ENCODE data around the gene MAP4K5.
A peak's percentile ranks its signal among the peaks of the same experiment; 100 is the strongest.
"Not testable (repeated sequence)": the region's sequence is repeated elsewhere in the genome, so short reads cannot be mapped to it uniquely, and the experiment has no call there.

The MAP4K5 gene

DNA sequence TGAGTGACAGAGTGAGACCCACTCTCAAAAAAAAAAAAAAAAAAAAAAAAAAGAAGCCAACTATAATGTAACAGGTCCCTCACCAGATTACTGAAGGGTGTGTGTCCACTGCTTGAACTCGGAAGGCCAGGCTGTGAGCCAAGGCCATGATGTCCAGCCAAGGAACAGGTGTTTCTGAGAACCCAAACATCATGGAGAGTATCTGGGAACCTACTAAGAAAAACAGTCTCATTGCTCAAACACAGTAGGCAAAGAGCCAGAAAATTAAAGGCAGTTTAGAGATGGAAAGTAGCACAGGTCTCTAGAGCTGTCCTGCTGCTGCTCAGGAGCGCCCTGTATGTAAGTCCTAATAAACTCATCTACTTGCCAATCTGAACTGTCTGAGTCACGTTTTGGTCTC is 12.5 kb upstream of the MAP4K5 start:
- H3K36me3 ChIP-seq (ENCODE audit: insufficient read depth, low read length) = no peaks in the 10 kb centered on the region
- H3K27me3 ChIP-seq (ENCODE audit: insufficient read depth, low read length) = no peaks in the 10 kb centered on the region
- H3K4me3 ChIP-seq (ENCODE audit: low read length) = no peak overlapping the region
- no peak overlapping the region for H2AFZ ChIP-seq (ENCODE audit: low read depth, low read length)
- peaks cover 4% of the 10 kb centered on the region for H3K9me3 ChIP-seq (ENCODE audit: low read length)
- H3K4me1 ChIP-seq (ENCODE audit: insufficient read depth, low read length) = no peaks in the 10 kb centered on the region

DNA sequence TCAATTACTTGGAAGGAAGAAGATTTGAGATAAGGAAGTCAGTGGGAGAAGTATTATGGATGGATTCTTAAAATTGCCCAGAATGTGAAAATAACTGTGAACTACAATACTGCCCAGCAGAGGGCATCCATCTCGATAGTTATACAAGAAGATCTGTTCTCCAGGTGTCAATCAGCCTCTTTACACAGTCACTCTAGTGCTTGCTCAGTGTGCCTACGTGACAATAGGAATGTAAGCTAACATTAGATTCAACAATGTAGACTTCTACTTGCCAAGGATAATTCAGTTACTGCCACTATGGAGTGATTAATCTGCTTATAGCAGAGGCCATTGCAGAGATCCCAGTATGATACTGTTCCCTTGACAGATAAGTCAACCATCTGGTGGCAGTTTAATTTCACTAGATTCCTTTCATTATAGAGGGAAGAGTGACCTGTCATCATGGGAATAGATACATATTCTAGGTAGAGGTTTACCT is 10.6 kb upstream of the MAP4K5 start:
- Histone ChIP-seq H3K27me3 (ENCODE audit: insufficient read depth, low read length) (no peaks in the 10 kb centered on the region), H3K36me3 (ENCODE audit: insufficient read depth, low read length) (no peaks in the 10 kb centered on the region), H3K4me1 (ENCODE audit: insufficient read depth, low read length) (no peaks in the 10 kb centered on the region), H3K4me3 (ENCODE audit: low read length) (no peak overlapping the region), H2AFZ (ENCODE audit: low read depth, low read length) (no peak overlapping the region), H3K9me3 (ENCODE audit: low read length) (no peaks in the 10 kb centered on the region)

DNA sequence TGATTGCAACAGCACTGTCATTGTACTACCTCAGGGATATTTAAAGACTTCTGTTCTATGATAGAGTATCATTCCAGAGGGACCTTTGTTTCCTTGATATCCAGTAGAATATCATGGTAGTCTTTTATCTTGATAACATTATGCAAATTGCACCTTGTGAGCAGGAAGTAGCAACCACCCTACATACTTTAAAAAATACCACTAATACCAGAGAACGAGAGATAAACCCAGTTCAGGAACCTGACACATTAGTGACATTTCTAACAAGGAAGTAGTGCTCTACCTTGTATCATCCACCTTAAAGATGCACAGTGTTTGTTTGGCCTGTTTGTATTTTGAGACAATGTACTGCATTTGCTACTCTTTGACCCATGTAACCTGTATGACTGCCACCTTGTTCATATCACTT is 8.8 kb upstream of the MAP4K5 start:
- no peaks in the 10 kb centered on the region for H3K36me3 ChIP-seq (ENCODE audit: insufficient read depth, low read length)
- no peaks in the 10 kb centered on the region for H3K27me3 ChIP-seq (ENCODE audit: insufficient read depth, low read length)
- H3K4me3 ChIP-seq (ENCODE audit: low read length) = no peak overlapping the region
- no peaks in the 10 kb centered on the region for H3K4me1 ChIP-seq (ENCODE audit: insufficient read depth, low read length)
- no peak overlapping the region for H2AFZ ChIP-seq (ENCODE audit: low read depth, low read length)
- H3K9me3 ChIP-seq (ENCODE audit: low read length) = peaks cover 5% of the 10 kb centered on the region

DNA sequence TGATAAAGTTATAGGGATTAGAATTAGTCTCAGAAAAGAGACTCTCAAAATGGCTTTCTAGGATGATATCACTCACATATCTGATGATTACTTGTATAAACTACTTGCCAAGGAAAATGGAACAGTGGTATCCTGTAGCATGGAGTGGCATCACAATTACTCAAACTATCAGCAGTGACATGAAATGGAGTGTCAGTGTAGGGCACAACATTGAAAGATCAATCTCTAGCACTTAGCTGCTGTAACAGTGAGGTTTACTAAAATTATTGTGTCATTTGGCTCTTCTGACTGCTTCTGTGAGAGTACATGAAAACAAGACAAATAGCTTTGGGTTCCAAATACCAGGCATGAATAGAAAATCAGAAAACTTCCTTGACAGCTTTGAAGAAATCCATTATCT is 6.7 kb upstream of the MAP4K5 start:
- H3K4me3 ChIP-seq (ENCODE audit: low read length) = no peak overlapping the region
- no peaks in the 10 kb centered on the region for H3K36me3 ChIP-seq (ENCODE audit: insufficient read depth, low read length)
- H3K9me3 ChIP-seq (ENCODE audit: low read length) = peaks cover 5% of the 10 kb centered on the region
- no peaks in the 10 kb centered on the region for H3K27me3 ChIP-seq (ENCODE audit: insufficient read depth, low read length)
- no peaks in the 10 kb centered on the region for H3K4me1 ChIP-seq (ENCODE audit: insufficient read depth, low read length)
- H2AFZ ChIP-seq (ENCODE audit: low read depth, low read length) = no peak overlapping the region

DNA sequence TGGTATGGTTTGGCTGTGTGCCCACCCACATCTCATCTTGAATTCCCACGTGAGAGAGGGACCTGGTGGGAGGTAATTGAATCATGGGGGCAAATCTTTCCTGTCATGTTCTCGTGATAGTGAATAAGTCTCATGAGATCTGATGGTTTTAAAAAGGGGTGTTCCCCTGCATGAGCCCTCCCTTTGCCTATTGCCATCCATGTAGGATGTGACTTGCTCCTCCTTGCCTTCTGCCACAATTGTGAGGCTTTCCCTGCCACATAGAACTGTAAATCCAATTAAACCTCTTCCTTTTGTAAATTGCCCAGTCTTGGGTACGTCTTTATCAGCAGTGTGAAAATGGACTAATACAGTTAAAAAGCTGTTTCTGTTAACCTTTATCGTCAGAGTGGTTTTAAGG is 5.7 kb upstream of the MAP4K5 start:
- not testable (repeated sequence) for H3K4me3 ChIP-seq (ENCODE audit: low read length); H3K27me3 ChIP-seq (ENCODE audit: insufficient read depth, low read length); H2AFZ ChIP-seq (ENCODE audit: low read depth, low read length); H3K36me3 ChIP-seq (ENCODE audit: insufficient read depth, low read length); H3K9me3 ChIP-seq (ENCODE audit: low read length); H3K4me1 ChIP-seq (ENCODE audit: insufficient read depth, low read length)

DNA sequence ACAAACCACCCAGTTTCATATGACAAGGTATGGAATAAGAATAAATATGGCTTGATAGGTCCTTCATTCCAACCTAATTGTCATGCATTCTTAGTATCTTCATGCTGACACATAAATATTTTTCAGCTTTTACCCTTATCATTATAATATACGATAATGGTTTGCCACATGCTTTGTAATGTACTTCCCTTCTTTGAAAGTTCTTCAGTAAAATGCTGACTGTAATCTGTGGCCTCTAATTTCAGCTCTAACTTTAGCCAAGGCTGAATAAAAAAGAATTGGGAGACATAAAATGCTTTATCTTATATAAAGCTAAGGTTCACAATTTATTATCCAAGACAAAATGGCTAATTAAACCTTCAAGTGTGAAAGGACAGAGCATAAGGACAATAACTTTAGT is 2.6 kb upstream of the MAP4K5 start:
- H3K27me3 ChIP-seq (ENCODE audit: insufficient read depth, low read length) = no peaks in the 10 kb centered on the region
- no peak overlapping the region for H3K4me3 ChIP-seq (ENCODE audit: low read length)
- peaks cover 13% of the 10 kb centered on the region for H3K4me1 ChIP-seq (ENCODE audit: insufficient read depth, low read length)
- no peaks in the 10 kb centered on the region for H3K36me3 ChIP-seq (ENCODE audit: insufficient read depth, low read length)
- H3K9me3 ChIP-seq (ENCODE audit: low read length) = peaks cover 5% of the 10 kb centered on the region
- H2AFZ ChIP-seq (ENCODE audit: low read depth, low read length) = no peak overlapping the region

DNA sequence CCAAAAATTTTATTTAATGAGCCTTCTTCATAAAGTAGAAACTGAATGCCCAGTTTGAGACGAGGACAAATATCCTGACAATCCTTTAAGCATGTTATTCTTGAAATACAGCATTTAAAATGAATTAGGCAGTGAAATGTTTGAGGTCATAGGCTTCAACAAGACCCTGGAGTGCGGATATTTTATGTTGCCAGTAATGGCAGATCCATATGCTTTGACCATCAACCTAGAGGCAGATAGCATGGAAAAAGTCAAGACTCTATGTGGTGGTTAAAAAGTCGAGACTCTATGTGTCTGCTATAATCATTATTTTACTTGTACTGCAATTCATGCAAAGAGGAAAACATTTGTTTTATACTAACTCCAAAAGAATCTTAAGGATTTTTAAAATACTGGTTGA is 2.0 kb upstream of the MAP4K5 start:
- H3K36me3 ChIP-seq (ENCODE audit: insufficient read depth, low read length) = peaks cover under 1% of the 10 kb centered on the region
- H3K9me3 ChIP-seq (ENCODE audit: low read length) = peaks cover 5% of the 10 kb centered on the region
- H2AFZ ChIP-seq (ENCODE audit: low read depth, low read length) = no peak overlapping the region
- H3K4me3 ChIP-seq (ENCODE audit: low read length) = no peak overlapping the region
- H3K4me1 ChIP-seq (ENCODE audit: insufficient read depth, low read length) = peaks cover 19% of the 10 kb centered on the region
- H3K27me3 ChIP-seq (ENCODE audit: insufficient read depth, low read length) = no peaks in the 10 kb centered on the region

DNA sequence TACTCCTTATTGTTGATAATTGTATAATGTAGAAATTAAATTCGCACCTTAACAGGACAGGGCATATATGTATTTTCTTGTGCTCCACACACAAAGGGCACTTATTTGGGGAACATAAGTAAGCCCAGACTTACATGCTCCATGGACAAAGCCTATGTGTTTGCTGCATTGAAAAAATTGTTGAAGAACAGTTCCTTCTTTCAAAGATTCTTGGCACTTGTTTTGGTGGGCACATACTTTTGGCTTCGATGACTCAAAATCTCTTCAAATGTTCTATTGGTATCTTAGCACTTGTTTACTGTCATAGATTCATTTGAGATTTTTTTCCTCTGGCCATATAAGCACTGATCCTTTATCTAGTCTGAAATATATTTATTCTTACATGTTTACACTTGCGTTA is 1.4 kb upstream of the MAP4K5 start:
- Histone ChIP-seq H3K27me3 (ENCODE audit: insufficient read depth, low read length) (no peaks in the 10 kb centered on the region), H3K36me3 (ENCODE audit: insufficient read depth, low read length) (peaks cover 6% of the 10 kb centered on the region), H3K4me1 (ENCODE audit: insufficient read depth, low read length) (peaks cover 24% of the 10 kb centered on the region), H3K9me3 (ENCODE audit: low read length) (peaks cover 5% of the 10 kb centered on the region), H3K4me3 (ENCODE audit: low read length) (no peak overlapping the region), H2AFZ (ENCODE audit: low read depth, low read length) (no peak overlapping the region)

DNA sequence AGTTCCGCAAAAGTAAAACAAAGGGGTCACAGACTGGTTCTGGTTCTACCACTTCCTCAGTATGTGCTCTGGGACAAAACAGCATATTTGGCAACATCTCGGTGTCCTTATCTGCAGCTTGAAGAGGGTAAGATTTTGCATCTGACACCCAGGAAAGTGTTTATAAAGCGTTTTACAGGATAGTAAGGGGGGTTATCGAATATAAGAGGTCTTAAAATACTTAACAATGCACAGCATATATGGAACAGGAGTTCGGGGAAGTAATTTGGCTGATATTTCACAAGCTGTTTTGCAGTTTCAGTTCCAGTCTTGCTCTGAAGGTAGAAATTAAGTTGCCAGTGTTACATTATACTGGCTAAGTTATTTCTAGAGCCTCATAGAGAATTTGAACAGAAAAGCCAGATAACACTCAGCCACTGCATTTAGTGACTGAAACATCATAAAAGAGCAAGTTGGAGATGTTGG is 904 bp upstream of the MAP4K5 start:
- Histone ChIP-seq H3K9me3 (ENCODE audit: low read length) (peaks cover 5% of the 10 kb centered on the region), H2AFZ (ENCODE audit: low read depth, low read length) (peak overlapping the region; percentile 83), H3K36me3 (ENCODE audit: insufficient read depth, low read length) (peaks cover 6% of the 10 kb centered on the region), H3K27me3 (ENCODE audit: insufficient read depth, low read length) (no peaks in the 10 kb centered on the region), H3K4me1 (ENCODE audit: insufficient read depth, low read length) (peaks cover 24% of the 10 kb centered on the region), H3K4me3 (ENCODE audit: low read length) (peak overlapping the region; percentile 98)

DNA sequence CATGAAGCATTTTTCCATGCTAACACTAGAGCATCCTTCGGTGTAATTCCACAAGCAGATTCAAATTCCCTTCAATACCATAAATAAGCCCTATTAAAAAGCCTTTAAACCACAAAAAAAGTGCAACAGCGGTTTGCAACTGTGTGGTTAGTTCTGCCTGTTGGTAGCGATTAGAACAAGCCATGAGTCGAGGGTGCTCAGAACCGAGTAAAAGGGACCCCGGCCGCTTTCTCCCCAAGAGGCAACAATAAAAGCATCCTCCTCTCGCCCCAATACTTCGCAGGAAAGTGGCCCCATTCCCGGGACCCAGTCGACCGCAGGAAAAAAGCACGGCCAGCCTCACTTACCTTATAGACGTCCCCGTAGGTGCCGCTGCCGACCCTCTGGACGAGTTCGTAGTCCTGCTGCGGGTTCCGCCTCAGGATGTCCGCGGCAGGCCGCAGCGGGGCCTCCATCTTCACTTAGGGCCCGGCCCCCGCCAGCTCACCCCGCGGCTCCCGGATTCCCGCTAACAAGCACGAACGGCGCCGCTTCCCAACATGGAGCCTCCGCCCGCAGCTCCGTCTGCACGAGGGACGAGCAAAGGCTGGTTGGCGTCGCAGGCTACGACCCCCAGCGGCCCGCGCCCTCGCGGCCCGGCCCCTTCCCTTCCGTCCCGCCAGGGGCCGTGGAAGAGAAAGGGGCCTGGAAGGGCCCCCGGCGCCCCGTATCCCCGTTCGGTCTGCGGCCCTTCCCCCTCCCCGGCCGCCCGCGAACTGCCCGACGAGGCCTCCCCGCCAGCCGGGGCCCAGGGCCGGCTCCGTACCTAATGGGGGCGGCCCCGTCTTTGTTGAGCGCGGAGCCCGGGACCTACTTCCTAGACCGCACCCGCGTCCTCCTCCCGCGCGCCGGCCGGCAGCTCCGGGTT is 521 bp downstream of the MAP4K5 start:
- Histone ChIP-seq H3K4me1 (ENCODE audit: insufficient read depth, low read length) (peaks cover 24% of the 10 kb centered on the region), H3K36me3 (ENCODE audit: insufficient read depth, low read length) (peaks cover 9% of the 10 kb centered on the region), H3K27me3 (ENCODE audit: insufficient read depth, low read length) (no peaks in the 10 kb centered on the region), H2AFZ (ENCODE audit: low read depth, low read length) (peak overlapping the region; percentile 83), H3K9me3 (ENCODE audit: low read length) (peaks cover under 1% of the 10 kb centered on the region), H3K4me3 (ENCODE audit: low read length) (peak overlapping the region; percentile 98)

DNA sequence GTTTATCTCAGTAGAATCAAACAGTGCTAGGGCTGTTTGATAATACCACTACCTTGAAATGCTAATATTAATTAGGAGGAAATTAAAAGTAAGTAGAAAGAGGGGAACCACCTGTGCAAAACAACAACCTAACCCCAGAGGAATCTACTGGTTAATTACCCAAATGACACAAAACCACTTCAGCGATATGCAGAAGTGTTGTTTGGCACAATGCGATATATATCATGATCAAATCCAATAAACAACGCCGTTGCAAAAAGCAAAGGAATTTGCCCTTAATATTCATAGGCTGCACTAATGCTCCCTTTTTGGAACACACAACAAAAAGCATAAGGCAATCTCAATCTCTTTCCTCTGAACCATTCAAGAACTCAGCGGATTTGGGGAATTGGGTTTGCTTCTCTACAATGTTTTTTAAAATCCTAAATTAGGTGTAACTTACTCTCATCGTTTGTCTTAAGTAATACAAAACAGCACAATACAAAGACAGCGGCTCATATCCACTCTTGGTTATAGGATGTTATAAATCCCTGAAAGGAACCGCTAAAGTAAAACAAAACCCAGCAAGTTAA is 1.5 kb downstream of the MAP4K5 start:
- H3K4me3 ChIP-seq (ENCODE audit: low read length) = peak overlapping the region; percentile 98
- no peaks in the 10 kb centered on the region for H3K9me3 ChIP-seq (ENCODE audit: low read length)
- H3K27me3 ChIP-seq (ENCODE audit: insufficient read depth, low read length) = no peaks in the 10 kb centered on the region
- peaks cover 14% of the 10 kb centered on the region for H3K36me3 ChIP-seq (ENCODE audit: insufficient read depth, low read length)
- H3K4me1 ChIP-seq (ENCODE audit: insufficient read depth, low read length) = peaks cover 24% of the 10 kb centered on the region
- no peak overlapping the region for H2AFZ ChIP-seq (ENCODE audit: low read depth, low read length)

DNA sequence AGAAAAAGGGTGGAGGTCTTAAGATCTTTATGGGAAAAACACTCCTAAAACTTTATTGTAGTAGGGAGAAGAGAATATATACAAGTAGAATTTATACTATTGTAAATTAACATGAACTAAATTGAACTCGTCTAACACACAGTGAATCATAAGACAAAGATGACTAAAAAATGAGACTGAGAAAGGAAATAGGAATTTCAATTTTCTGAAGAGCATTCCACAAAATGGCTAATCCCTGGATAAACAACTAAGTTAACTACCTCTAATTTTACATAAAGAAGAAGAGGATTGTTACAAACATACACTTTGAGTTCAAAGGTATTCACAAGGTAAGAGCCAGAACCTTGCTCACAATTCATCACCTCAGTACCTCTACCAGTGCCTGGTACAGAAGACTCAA is 2.0 kb downstream of the MAP4K5 start:
- no peaks in the 10 kb centered on the region for H3K27me3 ChIP-seq (ENCODE audit: insufficient read depth, low read length)
- H3K36me3 ChIP-seq (ENCODE audit: insufficient read depth, low read length) = peaks cover 14% of the 10 kb centered on the region
- no peak overlapping the region for H2AFZ ChIP-seq (ENCODE audit: low read depth, low read length)
- H3K9me3 ChIP-seq (ENCODE audit: low read length) = no peaks in the 10 kb centered on the region
- peaks cover 24% of the 10 kb centered on the region for H3K4me1 ChIP-seq (ENCODE audit: insufficient read depth, low read length)
- peak overlapping the region; percentile 98 for H3K4me3 ChIP-seq (ENCODE audit: low read length)

DNA sequence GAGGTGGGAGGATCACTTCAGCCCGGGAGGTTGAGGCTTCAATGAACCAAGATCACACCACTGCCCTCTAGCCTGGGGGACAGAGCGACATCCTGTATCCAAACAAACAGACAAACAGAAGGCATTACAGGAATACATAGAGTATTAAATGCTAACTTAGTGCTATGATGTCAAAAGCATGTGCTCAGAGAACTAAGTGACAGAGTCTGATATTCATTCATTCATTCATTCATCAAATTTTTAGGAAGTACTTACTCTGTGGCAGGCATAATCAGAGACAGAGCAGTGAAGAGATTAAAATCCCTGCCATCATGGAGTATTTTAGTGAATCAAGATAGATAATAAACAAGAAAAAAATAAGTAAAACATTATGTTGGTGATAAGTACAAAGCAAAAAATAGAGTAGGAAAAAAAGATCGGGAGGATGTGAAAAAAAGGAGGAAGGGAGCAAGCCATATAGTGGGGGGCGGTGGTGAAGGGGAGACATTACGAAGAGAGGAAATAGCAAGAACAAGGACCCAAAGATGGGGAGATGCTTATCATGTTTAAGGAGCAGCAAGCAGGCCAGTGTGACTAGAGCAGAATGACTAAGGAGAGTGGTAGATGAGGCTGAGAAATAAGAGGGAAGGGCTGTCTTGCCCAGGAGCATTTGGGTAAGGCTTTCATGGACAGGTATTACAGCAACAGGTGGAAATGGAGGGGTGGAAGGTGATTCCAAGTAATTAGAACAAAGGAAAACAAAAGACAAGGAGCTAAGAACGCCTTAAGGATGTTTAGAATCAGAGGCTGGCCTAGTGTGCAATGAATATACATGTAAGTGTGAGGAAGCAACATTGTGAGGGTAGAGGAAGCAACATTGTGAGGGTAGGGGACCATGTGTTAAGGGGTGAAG is 2.8 kb downstream of the MAP4K5 start:
- H3K4me1 ChIP-seq (ENCODE audit: insufficient read depth, low read length) = peaks cover 24% of the 10 kb centered on the region
- H3K36me3 ChIP-seq (ENCODE audit: insufficient read depth, low read length) = peaks cover 19% of the 10 kb centered on the region
- no peaks in the 10 kb centered on the region for H3K27me3 ChIP-seq (ENCODE audit: insufficient read depth, low read length)
- H3K4me3 ChIP-seq (ENCODE audit: low read length) = peak overlapping the region; percentile 98
- peaks cover 3% of the 10 kb centered on the region for H3K9me3 ChIP-seq (ENCODE audit: low read length)
- H2AFZ ChIP-seq (ENCODE audit: low read depth, low read length) = no peak overlapping the region

Data from neuron (in vitro differentiated cells).